CD4-positive, alpha-beta T cell treated with Interleukin-6 at 100 ng/mL for 8 hours (primary cell): ENCODE data around the gene MRPL36.

ENCODE experiments used
- DNase-seq: peaks from one replicate; pipeline ENCODE4 v3.0.0-alpha.2; 2020; ENCODE audit warnings: mixed read lengths, low spot score

MRPL36 gene

DNA sequence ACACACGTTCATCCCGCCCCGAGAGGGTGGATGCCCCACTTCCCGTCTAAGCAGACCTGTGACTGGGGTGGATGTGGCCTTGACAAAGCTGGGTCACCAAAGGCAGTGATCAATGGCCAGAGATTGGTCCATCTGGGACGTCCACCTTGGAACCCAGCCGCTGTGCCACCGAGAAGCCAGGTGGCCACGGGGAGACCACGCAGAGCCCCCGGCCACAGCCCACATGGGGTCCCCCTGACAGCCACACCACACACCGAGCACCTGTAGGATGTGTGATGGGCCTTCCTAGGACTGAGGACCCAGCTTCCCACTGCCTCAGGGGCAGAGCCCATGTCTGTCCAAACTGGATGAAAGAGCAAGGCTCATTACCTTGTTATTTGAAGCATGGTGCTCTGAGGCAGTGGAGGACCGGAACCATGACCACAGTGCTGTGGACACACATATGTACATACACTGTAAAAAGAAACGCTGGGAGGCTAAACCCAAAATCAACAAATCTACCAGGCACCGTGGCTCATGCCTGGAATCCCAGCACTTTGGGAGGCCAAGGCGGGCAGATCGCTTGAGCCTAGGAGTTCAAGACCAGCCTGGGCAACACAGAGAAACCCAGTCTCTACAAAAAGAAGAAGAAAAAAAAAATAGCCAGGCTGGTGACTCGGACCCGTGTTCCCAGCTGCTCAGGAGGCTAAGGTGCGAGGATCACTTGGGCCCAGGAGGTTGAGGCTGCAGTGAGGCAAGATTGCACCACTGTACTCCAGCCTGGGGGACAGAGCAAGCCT, 50.1 kb downstream of the MRPL36 start:
- no peak for DNase-seq

GRCh38 chr5:1748845-1749244, 50.8 kb downstream of the MRPL36 start:
- DNase-seq = no peak
